Endothelial cell of umbilical vein (primary cell): ENCODE measurements around the gene RSPH6A.

Experiments
- POLR2AphosphoS5 ChIP-seq: IDR thresholded peaks from 2 replicates; pipeline ENCODE4 v1.6.1; 2012; ENCODE audit warnings: low read depth, mild to moderate bottlenecking, control low read depth, low read length, moderate library complexity; ENCODE audit not compliant: insufficient read depth
- TF ChIP-seq, protein P1 (sequence below), 2 donors: IDR thresholded peaks; 1 replicate in 1 of 2; 2 replicates in 1 of 2; pipeline ENCODE4 v1.5.1; 2011; ENCODE audit warnings: low read length in 2 of 2, mild to moderate bottlenecking in 2 of 2, moderate library complexity in 2 of 2, control low read depth in 1 of 2, inconsistent platforms in 1 of 2, low read depth in 1 of 2; ENCODE audit not compliant: insufficient read depth in 1 of 2; ENCODE audit errors: extremely low read depth in 1 of 2

GRCh38 chr19:45770192-45771101 is 44.7 kb downstream of the RSPH6A start:
- peak; percentile 82 for TF ChIP-seq POLR2AphosphoS5
- TF ChIP-seq, protein P1, sequence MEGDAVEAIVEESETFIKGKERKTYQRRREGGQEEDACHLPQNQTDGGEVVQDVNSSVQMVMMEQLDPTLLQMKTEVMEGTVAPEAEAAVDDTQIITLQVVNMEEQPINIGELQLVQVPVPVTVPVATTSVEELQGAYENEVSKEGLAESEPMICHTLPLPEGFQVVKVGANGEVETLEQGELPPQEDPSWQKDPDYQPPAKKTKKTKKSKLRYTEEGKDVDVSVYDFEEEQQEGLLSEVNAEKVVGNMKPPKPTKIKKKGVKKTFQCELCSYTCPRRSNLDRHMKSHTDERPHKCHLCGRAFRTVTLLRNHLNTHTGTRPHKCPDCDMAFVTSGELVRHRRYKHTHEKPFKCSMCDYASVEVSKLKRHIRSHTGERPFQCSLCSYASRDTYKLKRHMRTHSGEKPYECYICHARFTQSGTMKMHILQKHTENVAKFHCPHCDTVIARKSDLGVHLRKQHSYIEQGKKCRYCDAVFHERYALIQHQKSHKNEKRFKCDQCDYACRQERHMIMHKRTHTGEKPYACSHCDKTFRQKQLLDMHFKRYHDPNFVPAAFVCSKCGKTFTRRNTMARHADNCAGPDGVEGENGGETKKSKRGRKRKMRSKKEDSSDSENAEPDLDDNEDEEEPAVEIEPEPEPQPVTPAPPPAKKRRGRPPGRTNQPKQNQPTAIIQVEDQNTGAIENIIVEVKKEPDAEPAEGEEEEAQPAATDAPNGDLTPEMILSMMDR (IDR thresholded peaks at IDR 0.05; ENCODE audit: extremely low read depth in 1 of 2, insufficient read depth in 1 of 2, low read depth in 1 of 2, low read length in 2 of 2): peak; percentile 92 to 98
